ENCODE data around the gene DENND6B.

Gene DENND6B

GRCh38 chr22:50304528-50305392, 22.1 kb downstream of the DENND6B start:
- Histone ChIP-seq H3K36me3 (peaks cover 59% of the 10 kb centered on the region), H3K27me3 (ENCODE audit: insufficient read depth, low read depth, severe bottlenecking) (no peaks in the 10 kb centered on the region), H3K9me3 (ENCODE audit: severe bottlenecking) (no peaks in the 10 kb centered on the region), H3K27ac (peak overlapping the region; percentile 94), H3K4me3 (ENCODE audit: low read depth, low read length) (no peak overlapping the region; the same call in 1 of the 2 replicates)
- no peak for DNase-seq
- TF ChIP-seq CTCF (IDR thresholded peaks at IDR 0.05; ENCODE audit: low read depth, low read length) = no peak

- Histone ChIP-seq H3K9me3 (ENCODE audit: severe bottlenecking) (no peaks in the 10 kb centered on the region), H3K36me3 (peaks cover 59% of the 10 kb centered on the region), H3K27ac (peak overlapping the region; percentile 94), H3K27me3 (ENCODE audit: insufficient read depth, low read depth, severe bottlenecking) (no peaks in the 10 kb centered on the region), H3K4me3 (ENCODE audit: low read depth, low read length) (no peak overlapping the region)
- 0 out of 2 replicates have a peak, but pooled peaks have one; percentile 2 for TF ChIP-seq CTCF (IDR thresholded peaks at IDR 0.05; ENCODE audit: low read depth, low read length)
- peak; percentile 33 for DNase-seq
Measured at GRCh38 chr22:50303848-50304527, 22.8 kb downstream of the DENND6B start.

GRCh38 chr22:50303515-50303847, 23.3 kb downstream of the DENND6B start:
- no peak for DNase-seq
- H3K27me3 ChIP-seq (ENCODE audit: insufficient read depth, low read depth, severe bottlenecking) = no peaks in the 10 kb centered on the region
- TF ChIP-seq CTCF (IDR thresholded peaks at IDR 0.05; ENCODE audit: low read depth, low read length) = no peak
- H3K9me3 ChIP-seq (ENCODE audit: severe bottlenecking) = no peaks in the 10 kb centered on the region
- H3K36me3 ChIP-seq = peaks cover 62% of the 10 kb centered on the region
- H3K4me3 ChIP-seq (ENCODE audit: low read depth, low read length) = no peak overlapping the region
- H3K27ac ChIP-seq = peak overlapping the region; percentile 54

GRCh38 chr22:50302564-50302963, 24.2 kb downstream of the DENND6B start:
- TF ChIP-seq CTCF (IDR thresholded peaks at IDR 0.05; ENCODE audit: low read depth, low read length) = no peak
- Histone ChIP-seq H3K9me3 (ENCODE audit: severe bottlenecking) (no peaks in the 10 kb centered on the region), H3K36me3 (peaks cover 63% of the 10 kb centered on the region), H3K4me3 (ENCODE audit: low read depth, low read length) (no peak overlapping the region), H3K27me3 (ENCODE audit: insufficient read depth, low read depth, severe bottlenecking) (no peaks in the 10 kb centered on the region), H3K27ac (no peak overlapping the region; the same call in 1 of the 2 replicates)
- no peak for DNase-seq

GRCh38 chr22:50302041-50302541, 24.7 kb downstream of the DENND6B start:
- H3K36me3 ChIP-seq = peaks cover 65% of the 10 kb centered on the region
- no peak for TF ChIP-seq CTCF (IDR thresholded peaks at IDR 0.05; ENCODE audit: low read depth, low read length)
- no peak overlapping the region for H3K4me3 ChIP-seq (ENCODE audit: low read depth, low read length)
- no peak overlapping the region for H3K27ac ChIP-seq
- DNase-seq = no peak
- no peaks in the 10 kb centered on the region for H3K9me3 ChIP-seq (ENCODE audit: severe bottlenecking)
- H3K27me3 ChIP-seq (ENCODE audit: insufficient read depth, low read depth, severe bottlenecking) = no peaks in the 10 kb centered on the region
